AG04449 (cell line): Measurements from ENCODE around the gene TMEM52.

ENCODE experiments used
- CTCF ChIA-PET: fragments of 350-600 bp; formaldehyde crosslinking; extraction: SDS; loops from one replicate; lab custom pipeline; 2021; ENCODE audit warnings: antibody characterized with exemption; lab: Yijun Ruan, JAX
- POLR2A ChIA-PET: fragments of 400-600, 350-600 bp; formaldehyde crosslinking; extraction: SDS; loops from one replicate; lab custom pipeline; 2020; ENCODE audit warnings: antibody characterized with exemption, inconsistent platforms; lab: Yijun Ruan, JAX
- DNase-seq: peaks from one replicate; pipeline ENCODE4 v3.0.0-alpha.2; 2010; ENCODE audit warnings: low read depth, low spot score
- H3K4me3 ChIP-seq: 2 replicates; pipeline ENCODE4 v1.5.1; 2011; ENCODE audit warnings: low read depth, mild to moderate bottlenecking, control low read depth, low read length
- TF ChIP-seq, protein P1 (sequence below): IDR thresholded peaks from one replicate; pipeline ENCODE4 v1.5.1; 2011; ENCODE audit warnings: mild to moderate bottlenecking, moderate library complexity, low read length, control low read depth, inconsistent platforms; ENCODE audit not compliant: insufficient read depth; ENCODE audit errors: missing control alignments

TMEM52 gene

DNA sequence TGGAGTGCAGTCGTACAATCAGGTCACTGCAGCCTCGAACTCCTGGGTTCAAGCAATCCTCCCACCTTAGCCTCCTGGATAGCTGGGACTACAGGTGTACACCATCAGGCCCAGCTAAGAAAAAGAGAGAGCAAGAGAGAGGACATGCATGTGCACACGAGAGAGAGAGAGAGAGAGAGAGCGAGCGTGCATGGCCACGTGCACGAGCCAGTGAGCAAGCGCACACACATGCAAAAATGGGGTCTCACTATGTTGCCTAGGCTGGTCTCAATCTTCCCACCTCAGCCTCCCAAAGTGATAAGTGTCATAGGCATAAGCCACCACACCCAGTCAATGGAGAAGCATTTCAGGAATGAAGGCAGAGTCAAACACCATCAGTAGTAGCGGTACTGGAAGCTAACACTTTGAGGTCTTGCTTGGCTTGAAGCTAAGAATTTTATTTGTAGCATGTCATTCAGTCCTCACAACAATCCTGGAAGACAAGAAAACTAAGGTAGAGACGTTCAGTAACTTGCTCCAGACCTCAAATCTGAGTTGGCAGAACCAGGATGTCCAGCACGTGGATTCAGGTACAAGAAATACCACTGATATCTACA lies 42.6 kb downstream of the TMEM52 start:
- no peak for DNase-seq
- TF ChIP-seq, protein P1, sequence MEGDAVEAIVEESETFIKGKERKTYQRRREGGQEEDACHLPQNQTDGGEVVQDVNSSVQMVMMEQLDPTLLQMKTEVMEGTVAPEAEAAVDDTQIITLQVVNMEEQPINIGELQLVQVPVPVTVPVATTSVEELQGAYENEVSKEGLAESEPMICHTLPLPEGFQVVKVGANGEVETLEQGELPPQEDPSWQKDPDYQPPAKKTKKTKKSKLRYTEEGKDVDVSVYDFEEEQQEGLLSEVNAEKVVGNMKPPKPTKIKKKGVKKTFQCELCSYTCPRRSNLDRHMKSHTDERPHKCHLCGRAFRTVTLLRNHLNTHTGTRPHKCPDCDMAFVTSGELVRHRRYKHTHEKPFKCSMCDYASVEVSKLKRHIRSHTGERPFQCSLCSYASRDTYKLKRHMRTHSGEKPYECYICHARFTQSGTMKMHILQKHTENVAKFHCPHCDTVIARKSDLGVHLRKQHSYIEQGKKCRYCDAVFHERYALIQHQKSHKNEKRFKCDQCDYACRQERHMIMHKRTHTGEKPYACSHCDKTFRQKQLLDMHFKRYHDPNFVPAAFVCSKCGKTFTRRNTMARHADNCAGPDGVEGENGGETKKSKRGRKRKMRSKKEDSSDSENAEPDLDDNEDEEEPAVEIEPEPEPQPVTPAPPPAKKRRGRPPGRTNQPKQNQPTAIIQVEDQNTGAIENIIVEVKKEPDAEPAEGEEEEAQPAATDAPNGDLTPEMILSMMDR, result no peak
- POLR2A ChIA-PET, result no interaction called here
- H3K4me3 ChIP-seq, result no peak overlapping the region
- CTCF ChIA-PET, result interaction anchor here (0.9 to 2.7 kb wide), 4 partner anchors 9 to 27 kb away, joined by 3 to 10 read pairs (median 4); no protein-coding TSS in a partner anchor

DNA sequence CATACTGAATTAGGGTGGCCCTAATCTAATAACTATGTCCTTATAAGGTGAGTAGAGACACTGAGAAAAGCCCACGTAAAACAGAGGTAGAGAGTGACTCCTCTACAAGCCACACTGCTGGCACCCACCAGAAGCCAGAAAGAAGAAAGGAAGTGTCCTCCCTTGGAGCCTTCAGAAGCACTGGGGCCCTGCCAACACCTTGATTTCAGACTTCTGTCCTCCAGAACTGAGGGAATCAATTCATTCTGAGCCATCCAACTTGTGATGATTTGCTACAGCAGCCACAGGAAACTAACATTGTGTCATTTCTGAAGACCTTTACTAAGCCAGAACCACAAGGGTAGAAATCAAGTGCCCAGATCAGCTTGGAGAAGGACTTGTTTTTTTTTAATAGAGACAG lies 43.1 kb downstream of the TMEM52 start:
- ChIA-PET CTCF (interaction anchor here (0.9 to 2.7 kb wide), 4 partner anchors 10 to 26 kb away, joined by 3 to 10 read pairs (median 4); no protein-coding TSS in a partner anchor), POLR2A (no interaction called here)
- DNase-seq, result no peak
- no peak overlapping the region for H3K4me3 ChIP-seq
- TF ChIP-seq, protein P1, result no peak

DNA sequence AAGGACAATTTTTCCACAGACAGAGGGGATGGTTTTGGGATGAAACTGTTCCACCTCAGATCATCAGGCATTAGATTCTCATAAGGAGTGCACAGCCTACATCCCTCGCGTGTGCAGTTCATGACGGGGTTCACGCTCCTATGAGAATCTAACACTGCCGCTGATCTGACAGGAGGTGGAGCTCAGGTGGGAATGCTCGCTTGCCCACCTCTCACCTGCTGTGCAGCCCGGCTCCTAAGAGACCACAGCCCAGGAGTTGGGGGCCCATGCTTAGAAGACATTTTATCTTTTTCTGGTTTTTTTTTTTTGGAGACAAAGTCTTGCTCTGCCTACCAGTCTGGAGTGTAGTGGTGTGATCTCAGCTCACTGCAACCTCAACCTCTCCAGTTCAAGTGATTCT lies 44.2 kb downstream of the TMEM52 start:
- DNase-seq, result no peak
- ChIA-PET POLR2A (interaction anchor here (0.6 kb wide), 1 partner anchor 14 kb away, joined by 4 read pairs; no protein-coding TSS in a partner anchor), CTCF (interaction anchor here (2.7 kb wide), 1 partner anchor 11 kb away, joined by 10 read pairs; no protein-coding TSS in a partner anchor)
- no peak overlapping the region for H3K4me3 ChIP-seq
- TF ChIP-seq, protein P1, result no peak

DNA sequence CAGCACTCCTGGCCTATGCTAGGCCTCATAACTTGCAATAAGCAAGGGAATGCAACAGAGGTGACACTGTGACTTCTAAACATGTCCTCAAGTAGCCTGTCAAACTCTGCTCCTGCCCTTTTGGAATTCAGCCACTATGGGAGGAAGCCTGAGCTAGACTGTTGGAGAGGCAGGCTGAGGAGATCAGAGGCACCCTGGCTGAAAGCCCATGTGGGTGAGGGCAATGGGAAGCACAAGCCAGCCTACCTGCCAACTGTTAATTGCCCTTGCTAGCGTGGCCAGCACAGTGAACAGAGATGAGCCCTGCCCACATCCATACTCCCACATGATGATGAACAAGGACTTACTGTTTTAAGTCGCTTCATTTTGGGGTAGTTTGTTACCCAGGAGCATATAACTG lies 45.9 kb downstream of the TMEM52 start:
- ChIA-PET POLR2A (interaction anchor here (1.4 kb wide), 1 partner anchor 10 kb away, joined by 3 read pairs; no protein-coding TSS in a partner anchor), CTCF (interaction anchor here (1.9 kb wide), 1 partner anchor 33 kb away, joined by 4 read pairs; no protein-coding TSS in a partner anchor)
- TF ChIP-seq, protein P1, result no peak

DNA sequence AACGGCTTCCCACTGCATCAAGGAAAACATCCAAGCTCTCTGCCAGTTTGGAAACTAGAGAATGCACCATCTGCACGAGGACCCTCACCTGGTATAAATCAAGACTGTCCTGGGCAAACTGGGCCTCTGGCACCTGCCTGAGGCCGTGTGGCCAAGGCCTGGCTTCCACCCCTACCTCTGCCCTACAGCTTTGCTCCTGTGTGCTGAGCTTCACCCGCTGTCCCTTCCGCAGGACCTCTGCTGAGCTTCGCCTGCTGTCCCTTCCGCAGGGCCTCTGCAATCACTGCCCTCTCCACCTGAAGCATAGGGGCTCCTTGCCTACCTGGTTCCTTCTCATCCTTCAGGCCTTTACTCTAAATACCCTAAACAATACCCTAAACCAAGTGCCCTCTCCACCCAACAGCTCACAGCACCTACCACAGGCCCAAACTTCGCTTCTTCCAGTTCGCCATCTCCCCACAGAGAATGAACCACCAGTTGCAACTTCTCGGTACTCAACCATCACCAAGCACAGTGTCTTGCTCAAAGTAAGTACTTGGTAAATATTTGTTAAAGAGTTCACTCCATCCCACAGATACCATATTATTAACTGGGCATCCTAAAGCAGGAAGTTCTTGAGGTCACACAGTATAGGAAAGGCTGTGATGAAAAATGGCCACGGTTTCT lies 46.6 kb downstream of the TMEM52 start:
- TF ChIP-seq, protein P1, result no peak
- H3K4me3 ChIP-seq, result no peak overlapping the region
- POLR2A ChIA-PET, result interaction anchor here (1.4 kb wide), 1 partner anchor 11 kb away, joined by 3 read pairs; no protein-coding TSS in a partner anchor
- DNase-seq, result no peak
- CTCF ChIA-PET, result interaction anchor here (1.9 to 2.5 kb wide), 2 partner anchors 14 to 34 kb away, joined by 4 to 7 read pairs; no protein-coding TSS in a partner anchor

More for the DNA sequence above, 45.9 kb downstream of the TMEM52 start:
- no peak for DNase-seq
- H3K4me3 ChIP-seq, result no peak overlapping the region

DNA sequence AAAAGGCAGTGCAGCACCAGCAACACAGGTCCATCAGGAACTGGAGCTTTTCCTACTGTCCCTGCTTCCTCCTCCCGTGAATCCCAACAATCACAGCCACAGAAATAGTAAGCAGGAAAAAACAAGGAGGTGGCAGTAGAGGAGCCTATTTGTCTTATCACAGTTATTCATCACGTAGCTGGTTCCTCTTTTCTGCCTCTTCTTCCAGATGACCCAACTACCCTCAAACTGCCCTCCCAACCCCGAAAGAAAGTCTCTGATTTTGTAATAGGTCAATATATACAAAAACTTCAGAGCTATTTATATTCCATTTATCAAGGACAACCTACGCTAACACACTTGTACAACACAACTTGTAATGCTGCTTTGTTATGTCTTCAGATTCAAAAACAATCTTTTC lies 49.6 kb downstream of the TMEM52 start:
- no peak for DNase-seq
- TF ChIP-seq, protein P1, result no peak
- H3K4me3 ChIP-seq, result no peak overlapping the region
- POLR2A ChIA-PET, result interaction anchor here (0.7 kb wide), 1 partner anchor 82 kb away, joined by 4 read pairs; no protein-coding TSS in a partner anchor
- CTCF ChIA-PET, result interaction anchor here (0.7 to 1.5 kb wide), 3 partner anchors 8 to 12 kb away, joined by 3 to 6 read pairs (median 4); no protein-coding TSS in a partner anchor
